OCI-LY1 (cell line): ENCODE data around the gene SLC26A9.

Experiments used
- H2AFZ ChIP-seq: fragments of 200-600 bp; sonication (generic), shearing (Covaris generic); 2 replicates; pipeline ENCODE4 v1.6.0; 2014; ENCODE audit warnings: antibody characterized with exemption, mild to moderate bottlenecking, low read length
- H3F3A ChIP-seq: fragments of 200-600 bp; sonication (generic), shearing (Covaris generic); 2 replicates; pipeline ENCODE4 v1.6.0; 2014; ENCODE audit warnings: mild to moderate bottlenecking, antibody characterized with exemption, low read length, moderate library complexity; ENCODE audit not compliant: insufficient read depth
- H3K27ac ChIP-seq: fragments of 200-600 bp; sonication (generic); 2 replicates; pipeline ENCODE4 v1.5.1; 2014; ENCODE audit warnings: low read length, mixed run types, mild to moderate bottlenecking, low read depth; ENCODE audit not compliant: poor library complexity, severe bottlenecking
- H3K27me3 ChIP-seq: fragments of 200-600 bp; sonication (generic); 2 replicates; pipeline ENCODE4 v1.6.0; 2014; ENCODE audit warnings: antibody characterized with exemption, mild to moderate bottlenecking, low read length, moderate library complexity; ENCODE audit not compliant: insufficient read depth
- H3K36me3 ChIP-seq: fragments of 200-600 bp; sonication (generic); 2 replicates; pipeline ENCODE4 v1.6.1; 2014; ENCODE audit warnings: mild to moderate bottlenecking, antibody characterized with exemption, low read length, moderate library complexity, mixed read lengths; ENCODE audit not compliant: insufficient read depth
- H3K4me1 ChIP-seq: fragments of 200-600 bp; sonication (generic); 2 replicates; pipeline ENCODE4 v1.5.1; 2014; ENCODE audit warnings: mild to moderate bottlenecking, low read length, moderate library complexity; ENCODE audit not compliant: insufficient read depth, severe bottlenecking
- H3K4me2 ChIP-seq: fragments of 200-600 bp; sonication (generic), shearing (Covaris generic); 2 replicates; pipeline ENCODE4 v1.6.1; 2014; ENCODE audit warnings: low read length
- H3K4me3 ChIP-seq: fragments of 200-600 bp; sonication (generic); 2 replicates; pipeline ENCODE4 v1.5.1; 2014; ENCODE audit warnings: low read length, low read depth, mild to moderate bottlenecking, mixed read lengths; ENCODE audit not compliant: poor library complexity, severe bottlenecking
- H3K79me2 ChIP-seq: fragments of 200-600 bp; shearing (Covaris generic); 2 replicates; pipeline ENCODE4 v1.6.1; 2016; ENCODE audit warnings: mixed run types, low read length, mixed read lengths; ENCODE audit not compliant: insufficient read depth
- H3K9ac ChIP-seq: fragments of 200-600 bp; sonication (generic), shearing (Covaris generic); 2 replicates; pipeline ENCODE4 v1.6.1; 2014; ENCODE audit warnings: mild to moderate bottlenecking, low read length, mixed read lengths
- H3K9me2 ChIP-seq: fragments of 200-600 bp; sonication (generic), shearing (Covaris generic); 2 replicates; pipeline ENCODE4 v1.6.1; 2014; ENCODE audit warnings: low read depth, mild to moderate bottlenecking, low read length, mixed read lengths
- H3K9me3 ChIP-seq: fragments of 200-600 bp; shearing (Covaris generic); 2 replicates; pipeline ENCODE4 v1.6.1; 2014; ENCODE audit warnings: low read length, mixed read lengths
- H4K20me1 ChIP-seq: fragments of 200-600 bp; sonication (generic), shearing (Covaris generic); 2 replicates; pipeline ENCODE4 v1.6.0; 2016; ENCODE audit warnings: mild to moderate bottlenecking, low read length; ENCODE audit not compliant: insufficient read depth
- CTCF ChIP-seq: fragments of 200-600 bp; sonication (generic), shearing (Covaris generic); IDR thresholded peaks from 2 replicates; pipeline ENCODE4 v1.5.1; 2017; ENCODE audit warnings: mild to moderate bottlenecking, antibody characterized with exemption, low read length, moderate library complexity, mixed read lengths
- EZH2 ChIP-seq: fragments of 200-600 bp; sonication (generic), shearing (Covaris generic); IDR thresholded peaks from 2 replicates; pipeline ENCODE4 v1.8.0; 2017; ENCODE audit warnings: borderline replicate concordance, mixed run types, mild to moderate bottlenecking, antibody characterized with exemption, low read length, moderate library complexity, mixed read lengths

SLC26A9 gene

GRCh38 chr1:205976708-205977401 lies 33.6 kb upstream of the SLC26A9 start:
- H3K4me3 ChIP-seq = no peak overlapping the region

GRCh38 chr1:205976036-205976435 lies 32.8 kb upstream of the SLC26A9 start:
- Histone ChIP-seq H3K4me1 (no peaks in the 10 kb centered on the region), H3K27me3 (peaks cover 3% of the 10 kb centered on the region; the same call in 1 of the 2 replicates), H3F3A (no peaks in the 10 kb centered on the region), H3K36me3 (no peaks in the 10 kb centered on the region), H3K27ac (no peak overlapping the region), H3K4me2 (no peak overlapping the region), H3K4me3 (no peak overlapping the region), H3K9me2 (no peaks in the 10 kb centered on the region), H2AFZ (no peak overlapping the region), H4K20me1 (no peaks in the 10 kb centered on the region), H3K79me2 (no peaks in the 10 kb centered on the region), H3K9ac (no peak overlapping the region), H3K9me3 (no peaks in the 10 kb centered on the region)
- TF ChIP-seq CTCF (no peak), EZH2 (no peak)

More at GRCh38 chr1:205976708-205977401, 33.6 kb upstream of the SLC26A9 start:
- no peak overlapping the region for H2AFZ ChIP-seq
- H3F3A ChIP-seq = no peaks in the 10 kb centered on the region
- no peak overlapping the region for H3K27ac ChIP-seq
- peaks cover 3% of the 10 kb centered on the region; the same call in 1 of the 2 replicates for H3K27me3 ChIP-seq
- H3K9ac ChIP-seq = no peak overlapping the region
- no peak overlapping the region for H3K4me2 ChIP-seq
- no peaks in the 10 kb centered on the region for H3K79me2 ChIP-seq
- H3K36me3 ChIP-seq = no peaks in the 10 kb centered on the region
- H4K20me1 ChIP-seq = no peaks in the 10 kb centered on the region
- no peaks in the 10 kb centered on the region for H3K4me1 ChIP-seq
- no peaks in the 10 kb centered on the region for H3K9me2 ChIP-seq
- TF ChIP-seq CTCF (no peak), EZH2 (no peak)
- H3K9me3 ChIP-seq = no peaks in the 10 kb centered on the region

- Histone ChIP-seq H3K4me3 (no peak overlapping the region), H3K9me3 (no peaks in the 10 kb centered on the region), H3K9me2 (no peaks in the 10 kb centered on the region), H3F3A (no peaks in the 10 kb centered on the region), H3K4me1 (no peaks in the 10 kb centered on the region), H3K36me3 (no peaks in the 10 kb centered on the region), H4K20me1 (no peaks in the 10 kb centered on the region), H3K27me3 (peaks cover 3% of the 10 kb centered on the region; the same call in 1 of the 2 replicates), H2AFZ (no peak overlapping the region), H3K79me2 (no peaks in the 10 kb centered on the region), H3K4me2 (no peak overlapping the region), H3K9ac (no peak overlapping the region), H3K27ac (no peak overlapping the region)
- TF ChIP-seq CTCF (no peak), EZH2 (no peak)
Measured at GRCh38 chr1:205975387-205975998, 32.2 kb upstream of the SLC26A9 start.
